HFF-Myc (cell line): ENCODE data around the gene PDE7B.

Source experiments
- DNase-seq: peaks from one replicate; pipeline ENCODE4 v3.0.0-alpha.2; 2011; ENCODE audit warnings: low read depth; ENCODE audit errors: extremely low read depth
- H3K4me3 ChIP-seq: replicated peaks from 2 replicates; pipeline ENCODE4 v1.5.1; 2011; ENCODE audit warnings: low read depth, mild to moderate bottlenecking, control low read depth, low read length
- CTCF ChIP-seq: IDR thresholded peaks from 2 replicates; pipeline ENCODE4 v1.5.1; 2012; ENCODE audit warnings: mild to moderate bottlenecking, low read depth, low read length, control low read depth; ENCODE audit errors: missing control alignments

PDE7B gene

GRCh38 chr6:135814043-135814442, 37.5 kb upstream of the PDE7B start:
- TF ChIP-seq CTCF, result no peak
- H3K4me3 ChIP-seq, result no peak overlapping the region
- no peak for DNase-seq

- H3K4me3 ChIP-seq, result no peak overlapping the region
- DNase-seq, result no peak
- TF ChIP-seq CTCF, result no peak
Observed at GRCh38 chr6:135815216-135815615, 36.3 kb upstream of the PDE7B start.

GRCh38 chr6:135817035-135817434, 34.5 kb upstream of the PDE7B start:
- no peak for TF ChIP-seq CTCF
- no peak overlapping the region for H3K4me3 ChIP-seq
- DNase-seq, result no peak

GRCh38 chr6:135819665-135820064, 31.8 kb upstream of the PDE7B start:
- no peak for DNase-seq
- no peak overlapping the region for H3K4me3 ChIP-seq
- TF ChIP-seq CTCF, result no peak

- no peak overlapping the region for H3K4me3 ChIP-seq
- no peak for TF ChIP-seq CTCF
- no peak for DNase-seq
Observed at GRCh38 chr6:135820340-135820739, 31.2 kb upstream of the PDE7B start.

GRCh38 chr6:135823851-135824250, 27.6 kb upstream of the PDE7B start:
- no peak for TF ChIP-seq CTCF
- DNase-seq, result no peak
- no peak overlapping the region for H3K4me3 ChIP-seq

- TF ChIP-seq CTCF, result no peak
- no peak overlapping the region for H3K4me3 ChIP-seq
- no peak for DNase-seq
Observed at GRCh38 chr6:135826236-135826804, 25.2 kb upstream of the PDE7B start.
